Endothelial cell of hepatic sinusoid (primary cell): ENCODE measurements around the gene CTSE.
"Not testable (repeated sequence)": the region's sequence is repeated elsewhere in the genome, so short reads cannot be mapped to it uniquely, and the experiment has no call there.

Experiments
- in situ Hi-C: cut with HindIII; loops from 2 replicates; pipeline ENCODE4 v1.10.0; 2017; ENCODE audit warnings: low sequenced_read_pairs

The CTSE gene

GRCh38 chr1:206020393-206021007 is 3.2 kb downstream of the CTSE start:
- in situ Hi-C loops, result no loop called here

DNA sequence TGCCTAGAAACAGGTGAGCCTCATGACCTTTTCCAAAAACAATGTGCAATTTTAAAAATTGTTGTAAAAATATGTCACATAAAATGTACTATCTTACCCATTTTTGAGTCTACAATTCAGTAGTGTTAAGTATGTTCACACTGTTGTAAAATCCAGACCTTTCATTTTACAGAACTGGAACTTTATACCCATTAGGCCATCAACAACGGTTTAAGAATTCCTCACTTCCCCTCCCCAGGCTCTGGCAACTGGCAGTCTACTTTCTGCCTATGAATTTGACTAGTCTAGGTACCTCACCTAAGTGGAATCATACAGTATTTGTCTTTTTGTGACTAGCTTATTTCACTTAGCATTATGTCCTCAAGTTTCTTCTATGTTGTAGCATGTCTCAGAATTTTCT is 8.6 kb downstream of the CTSE start:
- in situ Hi-C loops, result no loop called here

DNA sequence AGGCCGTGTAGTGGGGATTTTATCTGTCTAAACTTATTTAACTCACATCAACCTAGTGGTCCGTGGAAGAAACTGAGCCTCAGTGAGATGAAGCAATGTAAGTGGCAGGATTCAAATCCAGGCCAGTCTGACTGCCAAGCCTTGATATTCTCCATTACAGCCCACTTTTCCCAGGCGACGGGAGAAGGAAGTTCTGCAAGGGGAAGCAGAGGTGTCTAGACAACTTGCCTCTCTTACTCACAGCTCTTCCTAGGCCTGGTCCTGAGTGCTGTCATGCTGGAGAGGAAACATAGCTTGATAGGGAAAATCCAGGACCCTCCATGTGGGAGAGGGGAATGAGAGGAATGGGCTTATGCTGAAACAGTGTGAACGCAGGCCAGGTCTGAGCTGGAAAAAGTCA is 9.1 kb downstream of the CTSE start:
- in situ Hi-C loops, result no loop called here

DNA sequence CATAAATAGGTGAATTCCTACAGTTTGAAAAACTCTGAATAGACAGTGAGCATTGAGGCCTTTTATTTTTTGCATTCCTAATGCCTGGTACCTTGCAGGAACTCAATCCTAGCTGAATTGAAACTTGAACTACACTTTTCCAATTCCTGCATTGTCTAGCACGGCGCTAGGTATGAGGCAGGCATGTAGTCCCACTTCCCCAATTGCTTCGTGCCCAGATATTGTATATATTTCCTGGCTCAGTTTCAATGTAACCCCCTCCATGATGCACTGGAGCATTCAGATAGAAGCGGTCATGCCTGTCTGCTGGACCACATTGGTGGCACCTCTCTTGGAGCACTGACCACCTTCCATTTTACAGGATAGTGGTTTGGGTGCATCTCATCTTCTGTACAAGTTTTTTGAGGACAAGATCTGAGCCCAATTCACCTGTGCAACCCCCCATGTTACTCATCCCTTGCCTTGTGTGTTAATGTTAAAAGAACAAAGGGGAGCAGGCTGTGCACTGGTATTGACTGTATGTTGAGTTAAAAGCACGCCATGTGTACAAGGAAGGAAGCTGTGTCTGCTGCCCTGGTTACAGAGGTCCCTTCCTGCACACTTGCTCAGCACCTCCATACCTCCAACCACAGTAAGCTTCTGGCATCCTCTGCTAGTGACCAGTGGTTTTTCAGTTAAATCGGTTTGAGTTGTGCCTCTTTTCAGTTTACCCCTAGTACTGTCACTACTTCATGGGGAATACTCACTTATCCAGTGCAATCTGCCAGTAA is 10.5 kb downstream of the CTSE start:
- in situ Hi-C loops, result no loop called here

- in situ Hi-C loops, result no loop called here
Observed at GRCh38 chr1:206012086-206012859, 11.4 kb downstream of the CTSE start.

DNA sequence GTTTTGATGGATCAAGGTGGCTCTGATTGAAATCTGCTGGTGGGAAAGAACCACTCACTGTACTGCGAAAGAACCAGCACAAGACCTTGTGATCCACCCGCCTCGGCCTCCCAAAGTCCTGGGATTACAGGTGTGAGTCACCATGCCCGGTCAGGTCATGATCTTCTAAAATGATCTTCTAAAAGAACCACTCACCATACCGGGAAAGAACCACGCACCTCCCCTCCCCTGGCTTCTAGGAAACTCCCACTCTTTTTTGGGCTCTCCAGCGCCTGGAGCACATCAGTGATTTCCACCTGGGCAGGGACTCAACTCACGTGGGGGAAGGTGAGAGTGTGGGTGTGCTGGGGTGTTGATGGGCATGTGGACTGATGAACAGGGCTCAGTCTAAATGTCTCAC is 12.6 kb downstream of the CTSE start:
- in situ Hi-C loops, result no loop called here

- in situ Hi-C loops, result no loop called here
Observed at GRCh38 chr1:206010060-206010459, 13.6 kb downstream of the CTSE start.

- in situ Hi-C loops, result no loop called here
Observed at GRCh38 chr1:206006946-206007345, 16.7 kb downstream of the CTSE start.

- in situ Hi-C loops, result no loop called here
Observed at GRCh38 chr1:206005778-206006180, 17.9 kb downstream of the CTSE start.

- in situ Hi-C loops, result no loop called here
Observed at GRCh38 chr1:206005234-206005633, 18.5 kb downstream of the CTSE start.

DNA sequence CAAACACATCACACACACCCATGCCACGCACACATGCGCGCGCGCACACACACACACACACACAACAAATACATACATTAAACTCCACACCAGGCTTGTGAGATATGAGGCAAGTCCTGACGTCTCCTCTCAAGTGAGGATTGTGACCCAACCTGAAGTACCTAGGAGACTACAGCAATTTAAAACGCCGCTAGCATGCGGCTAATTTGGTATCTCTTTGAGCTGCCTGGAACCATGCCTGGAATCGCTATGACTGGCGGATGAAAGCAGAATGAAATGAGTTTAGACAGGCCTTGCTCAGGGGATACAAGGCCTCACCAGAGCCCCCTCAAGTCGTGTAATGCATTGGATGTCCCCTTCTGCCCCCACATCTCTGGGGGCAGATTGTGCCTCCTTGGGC is 18.9 kb downstream of the CTSE start:
- in situ Hi-C loops, result no loop called here

DNA sequence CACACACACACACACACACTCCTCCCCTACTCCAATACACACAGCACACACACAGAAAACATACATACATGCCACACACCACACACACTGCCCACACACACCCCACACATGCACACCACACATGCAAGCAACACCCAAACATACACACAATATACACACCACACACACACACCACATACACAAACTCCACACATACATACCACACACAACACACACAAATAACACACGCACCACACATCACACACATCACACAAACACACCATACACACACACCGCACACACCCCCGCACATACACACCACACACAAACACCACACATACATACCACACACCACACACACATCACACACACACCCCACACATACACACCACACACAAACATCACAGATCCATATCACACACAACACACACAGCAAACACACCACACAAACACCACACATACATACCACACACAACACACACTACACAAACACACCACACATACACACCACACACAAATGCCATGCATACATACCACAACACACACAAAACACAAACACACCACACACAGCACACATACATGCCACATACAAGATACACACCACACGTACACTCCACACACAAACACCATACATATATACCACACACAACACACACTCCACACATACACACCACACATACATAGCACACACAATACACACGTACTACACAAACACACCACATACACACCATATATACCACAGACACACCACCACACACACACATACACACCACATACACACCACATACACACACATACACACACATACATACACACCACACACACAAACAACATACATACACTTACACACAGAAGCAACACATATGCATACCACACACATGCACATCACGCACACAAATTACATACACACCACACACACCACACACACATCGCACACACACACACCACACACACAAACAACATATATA is 19.6 kb downstream of the CTSE start:
- in situ Hi-C loops, result no loop called here

DNA sequence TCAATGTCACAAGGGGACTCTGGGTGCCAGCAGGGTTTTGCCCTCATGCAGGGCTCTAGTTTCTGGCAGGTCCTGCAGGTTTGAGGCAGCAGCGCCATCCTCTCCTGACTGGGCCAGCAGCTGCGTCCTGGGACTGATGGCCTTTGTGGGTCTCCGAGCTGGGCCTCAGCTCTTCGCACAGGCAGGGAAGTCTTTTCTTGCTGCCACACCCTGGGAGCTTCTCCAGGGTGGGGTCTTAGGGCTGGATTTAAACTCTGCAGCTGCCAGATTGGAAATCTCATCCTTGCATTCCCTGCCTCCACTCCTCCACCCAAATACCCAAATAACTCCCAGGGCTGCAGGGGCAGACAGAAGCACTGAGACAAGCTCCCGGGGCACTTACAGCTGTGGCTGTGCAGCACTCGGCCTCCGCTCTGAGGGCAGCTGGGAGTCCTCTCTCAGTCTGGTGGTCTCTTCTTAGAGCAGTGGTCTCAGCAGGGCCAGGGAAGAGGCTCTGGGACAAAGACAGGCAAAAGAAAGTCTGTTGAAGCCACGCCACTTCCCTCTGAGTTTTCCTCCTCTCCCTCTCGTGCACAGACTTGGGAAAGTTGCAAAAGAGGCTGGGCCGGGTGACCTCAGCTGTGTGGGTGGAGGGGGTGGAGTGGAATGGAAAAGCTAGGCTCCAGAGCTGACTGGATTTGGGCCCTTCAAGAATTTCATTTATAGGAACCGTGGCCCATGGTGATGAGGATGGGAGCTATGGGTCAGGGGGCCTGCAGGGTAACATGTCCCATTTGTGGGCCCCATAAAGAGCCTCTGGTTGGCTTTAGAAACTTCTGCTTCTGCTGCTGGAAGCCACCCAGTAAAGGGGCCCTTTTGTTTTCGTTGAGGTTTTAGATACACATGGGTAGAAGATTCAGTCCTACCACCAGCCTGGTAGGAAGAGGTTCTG is 20.6 kb downstream of the CTSE start, which contains the start of gene RAB7B:
Gene RAB7B, minus strand, starts transcription at position 525 of the 931 bp plus-strand sequence. CDS start 9,260 bp downstream, outside the sequence.
- in situ Hi-C loops, result no loop called here

GRCh38 chr1:206002160-206002559 is 21.5 kb downstream of the CTSE start:
- in situ Hi-C loops, result no loop called here

DNA sequence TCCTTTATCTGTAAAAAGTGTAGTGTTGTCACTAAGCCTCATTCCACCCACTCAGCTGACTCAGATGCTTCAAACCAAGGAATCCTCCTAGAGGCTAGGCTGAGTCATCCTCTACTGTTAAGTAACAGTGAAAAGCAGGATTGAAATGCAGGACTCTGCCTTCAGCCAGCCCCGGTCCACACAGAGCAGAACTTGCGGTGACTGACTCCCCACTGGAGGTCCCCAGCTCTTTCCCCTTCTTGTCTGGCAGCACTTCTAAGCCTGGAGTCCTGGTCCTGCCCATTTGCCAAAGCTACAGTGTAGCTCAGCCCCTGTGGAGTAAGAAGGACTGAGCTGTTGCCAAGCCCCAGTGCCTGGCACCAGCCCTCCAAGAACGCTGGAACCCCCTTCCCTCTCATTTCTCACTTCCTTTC is 22.2 kb downstream of the CTSE start:
- in situ Hi-C loops, result no loop called here

DNA sequence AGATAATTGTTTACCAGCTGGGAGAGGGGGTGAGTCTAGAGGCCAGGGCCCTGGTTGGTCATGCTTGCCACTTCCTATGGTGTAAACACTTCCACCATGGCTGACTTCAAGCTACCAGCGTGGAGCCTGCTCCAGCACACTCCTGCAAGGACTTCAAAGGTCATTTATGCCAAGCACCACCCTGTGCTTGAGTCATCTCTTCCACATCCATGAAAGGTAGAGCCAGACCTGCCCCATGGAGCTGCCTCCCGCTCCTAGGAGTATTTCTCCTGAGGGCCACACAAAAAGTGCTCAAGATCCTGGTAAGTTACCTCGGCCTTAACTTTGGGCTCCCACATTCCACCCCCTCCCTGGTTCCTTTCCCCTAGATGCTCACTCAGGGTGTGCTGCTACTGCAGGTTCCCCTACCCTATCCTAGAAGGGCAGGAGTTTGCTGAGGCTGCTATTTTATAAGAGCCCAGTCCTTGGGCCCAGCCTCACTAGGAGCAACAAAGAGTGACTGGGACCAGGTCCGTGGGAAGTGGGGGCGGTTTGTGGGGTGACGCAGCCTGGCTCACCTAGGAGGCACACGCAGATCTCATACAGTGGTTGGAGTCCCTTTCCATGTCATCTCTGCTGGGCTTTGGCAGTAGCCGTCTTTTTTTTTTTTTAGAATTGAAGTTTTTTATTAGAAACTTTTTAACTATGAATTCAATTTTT is 22.9 kb downstream of the CTSE start:
- in situ Hi-C loops, result no loop called here

GRCh38 chr1:205998457-205999241 is 25.0 kb downstream of the CTSE start:
- in situ Hi-C loops, result no loop called here

DNA sequence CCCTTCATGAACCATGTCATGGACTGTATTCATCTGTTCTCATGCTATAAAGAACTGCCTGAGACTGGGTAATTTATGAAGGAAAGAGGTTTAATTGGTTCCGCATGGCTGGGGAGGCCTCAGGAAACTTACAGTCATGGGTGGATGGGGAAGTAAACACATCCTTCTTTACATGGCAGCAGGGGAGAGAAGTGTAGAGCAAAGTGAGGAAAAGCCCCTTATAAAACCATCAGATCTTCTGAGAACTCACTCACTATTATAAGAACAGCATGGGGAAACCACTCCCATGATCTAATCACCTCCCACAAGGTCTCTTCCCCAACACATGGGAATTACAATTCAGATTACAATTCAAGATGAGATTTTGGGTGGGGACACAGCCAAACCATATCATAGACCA is 27.1 kb downstream of the CTSE start:
- in situ Hi-C loops, result not testable (repeated sequence)
